ENCODE measurements around the gene RAB11A.

The RAB11A gene

DNA sequence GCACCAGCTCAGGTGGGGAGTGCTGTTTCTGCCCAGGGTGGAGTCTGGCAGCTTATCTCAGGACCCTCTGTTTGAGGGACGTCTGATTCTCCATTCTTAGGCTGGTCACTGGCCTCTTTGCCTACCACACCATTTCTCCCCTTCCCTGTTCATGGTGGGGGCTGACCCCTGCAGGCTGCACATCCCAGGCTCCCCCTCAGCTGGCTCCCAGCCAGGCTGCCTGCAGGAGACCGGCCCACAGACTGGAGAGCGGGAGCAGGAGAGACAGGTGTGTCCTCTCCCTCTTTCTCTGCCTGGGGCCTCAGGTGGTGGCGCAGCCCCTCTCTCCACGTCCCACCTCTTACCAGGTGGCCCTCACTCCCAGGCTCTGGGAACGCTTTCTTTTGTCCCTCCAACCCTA, 60.8 kb downstream of the RAB11A start:
- TF ChIP-seq, protein P1, sequence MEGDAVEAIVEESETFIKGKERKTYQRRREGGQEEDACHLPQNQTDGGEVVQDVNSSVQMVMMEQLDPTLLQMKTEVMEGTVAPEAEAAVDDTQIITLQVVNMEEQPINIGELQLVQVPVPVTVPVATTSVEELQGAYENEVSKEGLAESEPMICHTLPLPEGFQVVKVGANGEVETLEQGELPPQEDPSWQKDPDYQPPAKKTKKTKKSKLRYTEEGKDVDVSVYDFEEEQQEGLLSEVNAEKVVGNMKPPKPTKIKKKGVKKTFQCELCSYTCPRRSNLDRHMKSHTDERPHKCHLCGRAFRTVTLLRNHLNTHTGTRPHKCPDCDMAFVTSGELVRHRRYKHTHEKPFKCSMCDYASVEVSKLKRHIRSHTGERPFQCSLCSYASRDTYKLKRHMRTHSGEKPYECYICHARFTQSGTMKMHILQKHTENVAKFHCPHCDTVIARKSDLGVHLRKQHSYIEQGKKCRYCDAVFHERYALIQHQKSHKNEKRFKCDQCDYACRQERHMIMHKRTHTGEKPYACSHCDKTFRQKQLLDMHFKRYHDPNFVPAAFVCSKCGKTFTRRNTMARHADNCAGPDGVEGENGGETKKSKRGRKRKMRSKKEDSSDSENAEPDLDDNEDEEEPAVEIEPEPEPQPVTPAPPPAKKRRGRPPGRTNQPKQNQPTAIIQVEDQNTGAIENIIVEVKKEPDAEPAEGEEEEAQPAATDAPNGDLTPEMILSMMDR (IDR thresholded peaks at IDR 0.05), result no peak

DNA sequence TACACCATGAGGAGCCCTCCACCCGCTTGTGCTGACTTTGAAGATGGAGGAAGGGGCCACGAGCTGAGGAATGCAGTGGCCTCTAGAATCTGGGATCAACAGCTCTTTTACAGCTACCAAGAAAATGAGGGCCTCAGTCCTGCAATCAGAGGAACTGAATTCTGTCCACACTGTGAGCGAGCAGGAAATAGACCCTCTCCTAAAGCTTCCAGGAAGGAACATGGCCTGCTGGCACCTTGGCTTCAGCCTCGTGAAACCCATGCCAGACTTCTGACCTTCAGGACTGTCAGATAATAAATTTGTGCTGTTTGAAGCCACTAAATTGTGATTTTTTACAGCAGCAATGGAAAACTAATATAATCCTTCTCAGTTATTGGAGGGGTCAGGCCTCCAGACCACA, 61.9 kb downstream of the RAB11A start:
- no peak overlapping the region for H3K4me2 ChIP-seq (ENCODE audit: low read length)
- H3K27me3 ChIP-seq (ENCODE audit: control insufficient read depth, insufficient read depth, low read length), result no peaks in the 10 kb centered on the region
- H3K36me3 ChIP-seq (ENCODE audit: control insufficient read depth, insufficient read depth, low read length), result no peaks in the 10 kb centered on the region
- TF ChIP-seq, protein P1 (IDR thresholded peaks at IDR 0.05), result no peak
- no peaks in the 10 kb centered on the region for H3K9me3 ChIP-seq (ENCODE audit: control insufficient read depth, low read length)
- no peaks in the 10 kb centered on the region for H3K4me1 ChIP-seq
- no peaks in the 10 kb centered on the region for H3K79me2 ChIP-seq
- H3K4me3 ChIP-seq (ENCODE audit: low read depth, low read length), result no peak overlapping the region
- no peak overlapping the region for H3K9ac ChIP-seq
- no peak overlapping the region for H3K27ac ChIP-seq
- H2AFZ ChIP-seq, result no peak overlapping the region

More for the DNA sequence above, 60.8 kb downstream of the RAB11A start:
- Histone ChIP-seq H3K9ac (no peak overlapping the region), H3K9me3 (ENCODE audit: control insufficient read depth, low read length) (no peaks in the 10 kb centered on the region), H3K79me2 (no peaks in the 10 kb centered on the region), H3K4me2 (ENCODE audit: low read length) (no peak overlapping the region), H3K4me1 (no peaks in the 10 kb centered on the region), H2AFZ (no peak overlapping the region), H3K27ac (no peak overlapping the region), H3K4me3 (ENCODE audit: low read depth, low read length) (no peak overlapping the region), H3K27me3 (ENCODE audit: control insufficient read depth, insufficient read depth, low read length) (no peaks in the 10 kb centered on the region), H3K36me3 (ENCODE audit: control insufficient read depth, insufficient read depth, low read length) (no peaks in the 10 kb centered on the region)

DNA sequence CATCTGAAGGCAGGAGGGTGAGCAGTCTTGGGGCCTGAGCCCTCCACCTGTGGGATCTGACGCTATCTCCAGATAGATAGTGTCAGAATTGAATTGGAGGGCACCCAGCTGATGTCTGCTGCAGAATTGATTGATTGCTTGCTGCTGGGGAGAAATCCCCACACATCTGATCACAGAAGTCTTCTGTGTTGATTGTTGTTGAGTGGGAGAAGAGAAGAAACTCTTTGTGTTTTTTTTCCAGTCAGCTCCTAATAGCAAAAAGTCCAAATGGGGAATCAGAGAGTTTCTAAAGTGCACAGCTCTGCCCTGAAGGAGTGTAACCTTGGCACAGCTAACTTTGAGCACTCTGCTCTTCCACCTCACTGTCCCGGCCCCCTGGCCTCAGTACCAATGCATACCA, 66.1 kb downstream of the RAB11A start:
- Histone ChIP-seq H3K27me3 (ENCODE audit: control insufficient read depth, insufficient read depth, low read length) (no peaks in the 10 kb centered on the region), H3K9ac (no peak overlapping the region), H3K9me3 (ENCODE audit: control insufficient read depth, low read length) (no peaks in the 10 kb centered on the region), H3K4me1 (no peaks in the 10 kb centered on the region), H3K4me3 (ENCODE audit: low read depth, low read length) (no peak overlapping the region), H3K36me3 (ENCODE audit: control insufficient read depth, insufficient read depth, low read length) (no peaks in the 10 kb centered on the region), H3K4me2 (ENCODE audit: low read length) (no peak overlapping the region), H3K27ac (no peak overlapping the region), H3K79me2 (no peaks in the 10 kb centered on the region), H2AFZ (no peak overlapping the region)
- TF ChIP-seq, protein P1 (IDR thresholded peaks at IDR 0.05), result no peak

DNA sequence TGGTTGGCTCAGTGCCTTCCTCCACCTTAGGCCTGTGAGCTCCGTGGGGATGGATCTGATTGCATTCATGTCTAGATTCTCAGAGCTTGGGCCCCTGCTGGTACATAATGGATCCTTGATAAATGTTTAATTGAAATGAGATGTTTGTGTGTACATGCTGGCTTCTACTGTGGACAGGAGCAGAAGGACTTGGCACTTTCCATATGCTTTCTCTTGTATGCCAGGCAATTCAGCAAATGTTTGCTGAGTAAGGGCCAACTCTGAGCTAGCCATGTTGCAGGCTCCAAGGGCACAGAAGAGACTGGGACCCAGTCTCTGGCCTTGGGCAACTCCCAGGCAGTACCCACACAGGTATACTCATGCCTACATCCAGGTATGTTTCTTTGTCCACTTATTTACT, 67.0 kb downstream of the RAB11A start:
- Histone ChIP-seq H3K9ac (no peak overlapping the region), H3K79me2 (no peaks in the 10 kb centered on the region), H3K36me3 (ENCODE audit: control insufficient read depth, insufficient read depth, low read length) (no peaks in the 10 kb centered on the region), H3K27me3 (ENCODE audit: control insufficient read depth, insufficient read depth, low read length) (no peaks in the 10 kb centered on the region), H3K9me3 (ENCODE audit: control insufficient read depth, low read length) (no peaks in the 10 kb centered on the region), H2AFZ (no peak overlapping the region), H3K4me2 (ENCODE audit: low read length) (no peak overlapping the region), H3K4me3 (ENCODE audit: low read depth, low read length) (no peak overlapping the region), H3K27ac (no peak overlapping the region), H3K4me1 (no peaks in the 10 kb centered on the region)
- TF ChIP-seq, protein P1 (IDR thresholded peaks at IDR 0.05), result no peak

DNA sequence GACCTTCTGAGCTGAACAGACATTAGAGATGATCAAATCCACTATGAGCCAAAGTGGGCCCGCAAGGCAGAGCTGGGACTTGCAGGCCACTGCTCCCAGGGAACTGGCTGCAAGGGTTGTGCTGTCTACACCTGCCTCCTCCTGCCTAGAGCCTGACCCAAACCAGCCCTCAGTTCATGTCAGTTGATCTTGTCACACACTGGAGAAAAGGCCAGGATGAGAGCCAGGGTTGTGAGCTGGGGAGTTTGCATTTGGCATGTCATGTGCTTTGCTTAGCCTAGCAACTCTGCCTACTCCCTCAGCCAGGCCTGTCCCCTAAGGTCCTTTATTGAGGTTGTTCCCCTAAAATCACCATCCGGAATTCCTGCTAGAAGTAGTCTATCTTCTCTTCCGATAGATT, 67.8 kb downstream of the RAB11A start:
- TF ChIP-seq, protein P1 (IDR thresholded peaks at IDR 0.05), result no peak
- Histone ChIP-seq H3K4me1 (no peaks in the 10 kb centered on the region), H3K4me3 (ENCODE audit: low read depth, low read length) (no peak overlapping the region), H3K9me3 (ENCODE audit: control insufficient read depth, low read length) (no peaks in the 10 kb centered on the region), H3K79me2 (no peaks in the 10 kb centered on the region), H3K27ac (no peak overlapping the region), H3K4me2 (ENCODE audit: low read length) (no peak overlapping the region), H3K36me3 (ENCODE audit: control insufficient read depth, insufficient read depth, low read length) (no peaks in the 10 kb centered on the region), H3K27me3 (ENCODE audit: control insufficient read depth, insufficient read depth, low read length) (no peaks in the 10 kb centered on the region), H2AFZ (no peak overlapping the region), H3K9ac (no peak overlapping the region)

Data from parathyroid adenoma (tissue), 2 donors.